Kidney (tissue), 14 donors: Measurements from ENCODE around the gene HLA-F. TPM values are rescaled to one million over a fixed set of nuclear protein-coding genes. Genes with fewer than 3 reads are reported as not detected.

Source experiments
- DNase-seq, 5 donors: peaks; one replicate each; pipeline ENCODE4 v3.0.0-alpha.2; 2013 to 2020
- FAIRE-seq: peaks from 2 replicates; lab custom pipeline; 2012; peaks lifted over from hg19 to GRCh38; lab: Jason Lieb, UNC
- H3K27ac ChIP-seq, 2 donors: one replicate each; pipeline ENCODE4 v1.7.0; 2013; ENCODE audit warnings: low read depth in 2 of 2, low read length in 2 of 2, inconsistent platforms in 1 of 2
- H3K27me3 ChIP-seq: one replicate; pipeline ENCODE4 v1.7.1; 2013; ENCODE audit warnings: low read length, inconsistent platforms; ENCODE audit not compliant: control insufficient read depth, insufficient read depth
- H3K36me3 ChIP-seq, 3 donors: one replicate each; pipeline versions ENCODE4 v1.7.0 to v1.7.1; 2013; ENCODE audit warnings: low read length in 3 of 3, control low read depth in 1 of 3, inconsistent platforms in 1 of 3; ENCODE audit not compliant: insufficient read depth in 3 of 3, control insufficient read depth in 2 of 3
- H3K4me1 ChIP-seq, 3 donors: one replicate each; pipeline versions ENCODE4 v1.7.0 to v1.7.1; 2013; ENCODE audit warnings: low read length in 3 of 3, inconsistent platforms in 1 of 3, low read depth in 1 of 3; ENCODE audit not compliant: control insufficient read depth in 2 of 3, insufficient read depth in 2 of 3
- H3K4me3 ChIP-seq, 3 donors: one replicate each; pipeline versions ENCODE4 v1.7.0 to v1.8.1; 2013; ENCODE audit warnings: low read length in 3 of 3, control low read depth in 1 of 3, inconsistent platforms in 1 of 3
- H3K9ac ChIP-seq, 3 donors: one replicate each; pipeline versions ENCODE4 v1.7.0 to v1.7.1; 2013; ENCODE audit warnings: low read length in 3 of 3, control low read depth in 1 of 3, inconsistent platforms in 1 of 3
- H3K9me3 ChIP-seq, 3 donors: one replicate each; pipeline versions ENCODE4 v1.7.0 to v1.7.1; 2013; ENCODE audit warnings: low read length in 3 of 3, control low read depth in 1 of 3, inconsistent platforms in 1 of 3; ENCODE audit not compliant: control insufficient read depth in 2 of 3, insufficient read depth in 1 of 3
- intact Hi-C: fragments of 100-400 bp; cut with DNase I; formaldehyde crosslinking; loops from one replicate; pipeline ENCODE4 v1.11.1; 2022
- polyA plus RNA-seq: library from polyadenylated mRNA; stranded (reverse); fragments of 350-450 nt; fragmentation: Illumina TruSeq; extraction: RNeasy Lipid Tissue Mini Kit (QIAGEN cat#74804); gene quantifications from one replicate; pipeline ENCODE4 v1.2.3, GENCODE V29; 2014; ENCODE audit warnings: low read depth, low replicate concordance; ENCODE audit not compliant: insufficient read depth
- total RNA-seq: library from RNA; stranded (reverse); fragmentation: NEBNext Ultra II Directional; extraction: Animal tissue kit (Norgen Biotek cat#: 25700); gene quantifications from one replicate; pipeline ENCODE4 v1.2.1, GENCODE V29; 2021
- TF ChIP-seq, protein P1 (sequence below): IDR thresholded peaks from 3 replicates; pipeline ENCODE4 v1.5.1; 2012; ENCODE audit warnings: mild to moderate bottlenecking, moderate library complexity, borderline replicate concordance; ENCODE audit not compliant: insufficient read depth; ENCODE audit errors: extremely low read depth
- donor health status: control.
- donor health status: control.
- donor health status: control.
- donor health status: control.
- donor health status: control.
- donor health status: DM: yes; HTN: yes; CAD: no.
- donor health status: Normal renal cell carcinoma (clear cell type).

HLA-F gene
- total and polyA plus RNA-seq, 2 donors from 2014 or later, result 52.1 to 87.8 TPM

DNA sequence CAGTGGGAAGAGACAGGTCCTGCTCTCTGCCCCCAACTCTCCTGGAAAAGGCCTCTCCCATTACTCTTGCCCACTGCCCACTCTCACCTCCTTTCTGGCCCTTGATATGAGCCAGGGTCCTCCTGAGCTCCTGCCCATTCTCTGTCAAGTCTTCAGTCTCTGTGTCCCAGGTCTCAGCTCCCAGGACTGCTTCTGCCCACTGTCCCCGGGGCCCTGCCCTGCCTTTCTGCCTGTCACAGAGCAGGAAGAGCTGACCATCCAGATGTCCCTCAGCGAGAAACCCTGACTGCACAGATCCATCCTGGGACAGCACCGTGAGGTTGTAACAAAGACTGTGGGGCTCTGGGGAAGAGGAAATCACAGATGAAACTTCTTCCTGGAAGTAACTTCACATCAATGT is 22.2 kb downstream of the HLA-F start:
- Histone ChIP-seq H3K4me1 (peaks cover 0 to 12% (median 5%) of the 10 kb centered on the region in 3 donors), H3K27ac (no peak overlapping the region), H3K9me3 (no peaks in the 10 kb centered on the region), H3K4me3 (no peak overlapping the region), H3K27me3 (peaks cover 14% of the 10 kb centered on the region), H3K9ac (no peak overlapping the region), H3K36me3 (no peaks in the 10 kb centered on the region)
- DNase-seq (peak in 1 of 5 donors; percentile 4), FAIRE-seq (no peak)
- TF ChIP-seq, protein P1, sequence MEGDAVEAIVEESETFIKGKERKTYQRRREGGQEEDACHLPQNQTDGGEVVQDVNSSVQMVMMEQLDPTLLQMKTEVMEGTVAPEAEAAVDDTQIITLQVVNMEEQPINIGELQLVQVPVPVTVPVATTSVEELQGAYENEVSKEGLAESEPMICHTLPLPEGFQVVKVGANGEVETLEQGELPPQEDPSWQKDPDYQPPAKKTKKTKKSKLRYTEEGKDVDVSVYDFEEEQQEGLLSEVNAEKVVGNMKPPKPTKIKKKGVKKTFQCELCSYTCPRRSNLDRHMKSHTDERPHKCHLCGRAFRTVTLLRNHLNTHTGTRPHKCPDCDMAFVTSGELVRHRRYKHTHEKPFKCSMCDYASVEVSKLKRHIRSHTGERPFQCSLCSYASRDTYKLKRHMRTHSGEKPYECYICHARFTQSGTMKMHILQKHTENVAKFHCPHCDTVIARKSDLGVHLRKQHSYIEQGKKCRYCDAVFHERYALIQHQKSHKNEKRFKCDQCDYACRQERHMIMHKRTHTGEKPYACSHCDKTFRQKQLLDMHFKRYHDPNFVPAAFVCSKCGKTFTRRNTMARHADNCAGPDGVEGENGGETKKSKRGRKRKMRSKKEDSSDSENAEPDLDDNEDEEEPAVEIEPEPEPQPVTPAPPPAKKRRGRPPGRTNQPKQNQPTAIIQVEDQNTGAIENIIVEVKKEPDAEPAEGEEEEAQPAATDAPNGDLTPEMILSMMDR, result no peak
- intact Hi-C loops, result no loop called here

DNA sequence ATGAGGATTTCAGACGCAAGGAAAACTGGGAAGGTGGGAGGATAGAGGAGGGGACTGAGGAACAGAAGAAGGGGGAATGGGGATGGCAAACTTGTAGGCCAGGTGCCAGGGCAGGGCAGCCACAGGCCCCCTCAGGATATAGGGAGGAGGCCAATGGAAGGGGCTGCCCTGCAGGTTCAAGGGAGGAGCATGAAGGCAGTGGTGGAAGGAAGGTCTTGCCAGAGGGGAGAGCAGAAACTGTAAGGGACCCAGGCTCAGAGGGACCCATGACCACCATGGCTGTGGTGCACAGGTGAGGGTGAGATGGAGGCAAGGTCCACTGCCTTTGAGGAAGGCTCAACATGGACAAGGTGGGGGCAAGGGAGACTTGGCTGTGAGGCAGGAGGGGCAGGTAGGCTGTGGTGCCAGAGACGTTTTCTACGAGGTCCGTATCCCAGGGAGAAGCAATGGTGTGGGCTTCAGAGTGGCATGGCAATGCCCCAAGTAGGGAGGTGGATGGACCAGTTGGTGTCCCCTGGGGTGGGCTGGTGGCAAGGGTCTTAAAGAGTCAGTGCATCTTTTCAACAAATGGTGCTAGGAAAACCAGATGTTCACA is 22.7 kb downstream of the HLA-F start:
- no peak overlapping the region for H3K4me3 ChIP-seq
- H3K9ac ChIP-seq, result no peak overlapping the region
- peaks cover 14% of the 10 kb centered on the region for H3K27me3 ChIP-seq
- intact Hi-C loops, result no loop called here
- H3K36me3 ChIP-seq, result no peaks in the 10 kb centered on the region
- no peak overlapping the region for H3K27ac ChIP-seq
- TF ChIP-seq, protein P1, result no peak
- FAIRE-seq (no peak), DNase-seq (peak in 1 of 5 donors; percentile 11)
- H3K4me1 ChIP-seq, result peaks cover 0 to 12% (median 5%) of the 10 kb centered on the region in 3 donors
- no peaks in the 10 kb centered on the region for H3K9me3 ChIP-seq

DNA sequence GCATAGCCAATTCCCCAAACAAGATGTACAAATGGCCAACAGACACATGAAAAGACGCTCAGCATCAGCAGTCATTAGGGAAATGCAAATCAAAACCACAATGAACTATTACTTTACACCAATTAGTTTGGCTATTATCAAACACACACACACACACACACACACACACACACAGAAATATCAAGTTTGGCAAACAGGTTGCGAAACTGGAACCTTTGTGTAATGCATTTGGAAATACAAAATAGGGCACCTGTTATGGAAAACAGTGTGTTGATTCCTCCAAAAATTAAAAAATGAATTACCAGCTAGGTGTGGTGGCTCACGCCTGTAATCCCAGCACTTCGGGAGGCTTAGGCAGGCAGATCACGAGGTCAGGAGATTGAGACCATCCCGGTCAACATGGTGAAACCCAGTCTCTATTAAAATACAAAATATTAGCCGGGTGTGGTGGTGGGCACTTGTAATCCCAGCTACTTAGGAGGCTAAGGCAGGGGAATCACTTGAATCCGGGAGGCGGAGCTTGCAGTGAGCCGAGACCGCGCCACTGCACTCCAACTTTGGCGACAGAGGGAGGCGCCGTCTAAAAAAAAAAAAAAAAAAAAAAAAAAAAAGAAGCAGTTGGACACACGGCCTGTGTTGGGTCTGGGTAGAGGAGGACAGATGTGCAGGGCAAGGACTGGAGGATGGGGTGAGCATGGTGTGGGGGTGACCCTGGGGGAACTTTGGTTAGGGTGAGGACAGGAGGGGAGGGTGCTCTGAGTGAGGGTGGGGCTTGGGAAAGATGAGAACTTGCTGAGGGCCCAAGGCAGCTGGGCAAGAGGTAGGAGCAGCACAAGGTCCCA is 23.8 kb downstream of the HLA-F start:
- Histone ChIP-seq H3K4me3 (no peak overlapping the region), H3K27ac (no peak overlapping the region), H3K4me1 (peaks cover 0 to 12% (median 5%) of the 10 kb centered on the region in 3 donors), H3K9me3 (no peaks in the 10 kb centered on the region), H3K36me3 (no peaks in the 10 kb centered on the region), H3K27me3 (peaks cover 14% of the 10 kb centered on the region), H3K9ac (no peak overlapping the region)
- intact Hi-C loops, result no loop called here
- TF ChIP-seq, protein P1, result no peak
- no peak for DNase-seq
- FAIRE-seq, result no peak
